Fibroblast of lung (primary cell): ENCODE data around the gene PODN.

ENCODE experiments used
- EZH2 ChIP-seq: IDR thresholded peaks from 2 replicates; pipeline ENCODE4 v1.5.1; 2012; ENCODE audit warnings: low read length, control low read depth, mild to moderate bottlenecking; ENCODE audit errors: missing control alignments
- TF ChIP-seq, protein P1 (sequence below), 2 donors: IDR thresholded peaks in 1 of 2; conservative IDR thresholded peaks in 1 of 2; 1 replicate in 1 of 2; 2 replicates in 1 of 2; pipeline ENCODE4 v1.5.1; 2011 to 2012; ENCODE audit warnings: low read length in 2 of 2, control low read depth in 1 of 2, inconsistent platforms in 1 of 2, low read depth in 1 of 2, mild to moderate bottlenecking in 1 of 2

GRCh38 chr1:53049574-53049967 is 12.4 kb upstream of the PODN start:
- TF ChIP-seq EZH2 = no peak
- TF ChIP-seq, protein P1, sequence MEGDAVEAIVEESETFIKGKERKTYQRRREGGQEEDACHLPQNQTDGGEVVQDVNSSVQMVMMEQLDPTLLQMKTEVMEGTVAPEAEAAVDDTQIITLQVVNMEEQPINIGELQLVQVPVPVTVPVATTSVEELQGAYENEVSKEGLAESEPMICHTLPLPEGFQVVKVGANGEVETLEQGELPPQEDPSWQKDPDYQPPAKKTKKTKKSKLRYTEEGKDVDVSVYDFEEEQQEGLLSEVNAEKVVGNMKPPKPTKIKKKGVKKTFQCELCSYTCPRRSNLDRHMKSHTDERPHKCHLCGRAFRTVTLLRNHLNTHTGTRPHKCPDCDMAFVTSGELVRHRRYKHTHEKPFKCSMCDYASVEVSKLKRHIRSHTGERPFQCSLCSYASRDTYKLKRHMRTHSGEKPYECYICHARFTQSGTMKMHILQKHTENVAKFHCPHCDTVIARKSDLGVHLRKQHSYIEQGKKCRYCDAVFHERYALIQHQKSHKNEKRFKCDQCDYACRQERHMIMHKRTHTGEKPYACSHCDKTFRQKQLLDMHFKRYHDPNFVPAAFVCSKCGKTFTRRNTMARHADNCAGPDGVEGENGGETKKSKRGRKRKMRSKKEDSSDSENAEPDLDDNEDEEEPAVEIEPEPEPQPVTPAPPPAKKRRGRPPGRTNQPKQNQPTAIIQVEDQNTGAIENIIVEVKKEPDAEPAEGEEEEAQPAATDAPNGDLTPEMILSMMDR (conservative IDR thresholded peaks at IDR 0.05 in 1 of 2, IDR thresholded peaks at IDR 0.05 in 1 of 2; ENCODE audit: low read depth in 1 of 2, low read length in 2 of 2) = no peak
